NCI-H774 (cell line): Measurements from ENCODE around the gene LAMP2.
A peak's percentile ranks its signal among the peaks of the same experiment; 100 is the strongest.
"Not testable (repeated sequence)": the region's sequence is repeated elsewhere in the genome, so short reads cannot be mapped to it uniquely, and the experiment has no call there.

Experiments
- DNase-seq: peaks from one replicate; lab custom pipeline; 2025; lab: John Stamatoyannopoulos, UW

Gene LAMP2

GRCh38 chrX:120468825-120469525 lies at the start of gene LAMP2:
Gene LAMP2 (minus strand): TSS chrX:120469296. CDS start chrX:120469169, 127 bp downstream.
- peak; percentile 81 for DNase-seq

GRCh38 chrX:120517936-120518335 lies 48.8 kb upstream of the LAMP2 start:
- no peak for DNase-seq

- DNase-seq: no peak
Measured at GRCh38 chrX:120514236-120514635, 45.1 kb upstream of the LAMP2 start.

GRCh38 chrX:120512627-120513026 lies 43.5 kb upstream of the LAMP2 start:
- no peak for DNase-seq

- no peak for DNase-seq
Measured at GRCh38 chrX:120512222-120512621, 43.1 kb upstream of the LAMP2 start.

- no peak for DNase-seq
Measured at GRCh38 chrX:120504569-120504968, 35.5 kb upstream of the LAMP2 start.

- no peak for DNase-seq
Measured at GRCh38 chrX:120499301-120500072, 30.4 kb upstream of the LAMP2 start.

- DNase-seq: not testable (repeated sequence)
Measured at GRCh38 chrX:120490119-120490518, 21.0 kb upstream of the LAMP2 start.

GRCh38 chrX:120486786-120487185 lies 17.7 kb upstream of the LAMP2 start:
- no peak for DNase-seq

GRCh38 chrX:120485638-120486520 lies 16.8 kb upstream of the LAMP2 start:
- peak; percentile 73 for DNase-seq

- no peak for DNase-seq
Measured at GRCh38 chrX:120485315-120485637, 16.2 kb upstream of the LAMP2 start.

GRCh38 chrX:120477453-120477852 lies 8.4 kb upstream of the LAMP2 start:
- no peak for DNase-seq

GRCh38 chrX:120476714-120477113 lies 7.6 kb upstream of the LAMP2 start:
- no peak for DNase-seq

- not testable (repeated sequence) for DNase-seq
Measured at GRCh38 chrX:120475447-120475846, 6.4 kb upstream of the LAMP2 start.

- no peak for DNase-seq
Measured at GRCh38 chrX:120474085-120474484, 5.0 kb upstream of the LAMP2 start.

- not testable (repeated sequence) for DNase-seq
Measured at GRCh38 chrX:120469657-120470056, 561 bp upstream of the LAMP2 start.

GRCh38 chrX:120468479-120468824 lies 644 bp downstream of the LAMP2 start:
- DNase-seq: no peak

- DNase-seq: no peak
Measured at GRCh38 chrX:120468071-120468470, 1.0 kb downstream of the LAMP2 start.

GRCh38 chrX:120464411-120464810 lies 4.7 kb downstream of the LAMP2 start:
- no peak for DNase-seq

GRCh38 chrX:120463241-120463640 lies 5.9 kb downstream of the LAMP2 start:
- DNase-seq: peak; percentile 3

GRCh38 chrX:120462370-120462769 lies 6.7 kb downstream of the LAMP2 start:
- no peak for DNase-seq

- DNase-seq: no peak
Measured at GRCh38 chrX:120459309-120459708, 9.8 kb downstream of the LAMP2 start.

- no peak for DNase-seq
Measured at GRCh38 chrX:120457766-120458180, 11.3 kb downstream of the LAMP2 start.
